GM19238 (cell line): ENCODE results near the gene HSPBP1.
"Not testable (repeated sequence)": the region's sequence is repeated elsewhere in the genome, so short reads cannot be mapped to it uniquely, and the experiment has no call there.

Experiments used
- DNase-seq: peaks from one replicate; pipeline ENCODE4 v3.0.0; 2011; ENCODE audit warnings: low spot score; ENCODE audit not compliant: insufficient read length

HSPBP1 gene

GRCh38 chr19:55239004-55239403 lies 40.9 kb downstream of the HSPBP1 start:
- DNase-seq: no peak

- no peak for DNase-seq
These were observed 41.9 kb downstream of the HSPBP1 start for GRCh38 chr19:55238030-55238429.

DNA sequence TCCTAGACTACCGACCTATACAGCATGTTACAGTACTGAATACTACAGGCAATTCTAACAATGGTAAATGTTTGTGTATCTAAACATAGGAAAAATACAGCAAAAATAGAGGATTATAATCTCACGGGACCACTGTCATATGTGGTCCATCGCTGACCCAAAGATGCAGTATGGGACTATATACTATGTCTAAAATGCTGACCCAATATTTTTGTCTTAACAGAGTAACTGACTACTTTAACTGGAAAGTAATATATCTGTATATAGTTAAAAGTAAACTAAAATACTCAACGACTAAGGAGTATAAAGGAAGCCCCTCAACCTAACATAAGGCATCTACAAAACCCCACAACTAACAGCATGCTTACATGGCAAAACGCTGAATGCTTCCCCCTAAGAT lies 46.9 kb downstream of the HSPBP1 start:
- DNase-seq: no peak

DNA sequence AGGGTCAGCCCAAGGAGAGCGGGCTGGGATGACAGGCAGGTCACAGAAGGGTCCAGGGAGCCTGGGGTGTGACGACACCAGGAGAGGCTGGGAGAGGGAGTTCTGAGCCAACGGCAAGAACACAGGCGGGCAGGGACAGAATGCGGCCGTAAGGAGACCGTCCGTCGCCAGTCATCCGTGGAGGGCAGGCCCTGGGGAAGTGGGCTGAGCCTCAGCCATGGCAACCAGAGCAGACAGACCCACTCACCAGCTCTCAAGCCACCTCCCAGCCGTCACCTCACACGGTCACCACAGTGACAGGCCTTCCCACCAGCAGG lies 47.7 kb downstream of the HSPBP1 start:
- no peak for DNase-seq

GRCh38 chr19:55231391-55232285 lies 48.3 kb downstream of the HSPBP1 start:
- DNase-seq: no peak

DNA sequence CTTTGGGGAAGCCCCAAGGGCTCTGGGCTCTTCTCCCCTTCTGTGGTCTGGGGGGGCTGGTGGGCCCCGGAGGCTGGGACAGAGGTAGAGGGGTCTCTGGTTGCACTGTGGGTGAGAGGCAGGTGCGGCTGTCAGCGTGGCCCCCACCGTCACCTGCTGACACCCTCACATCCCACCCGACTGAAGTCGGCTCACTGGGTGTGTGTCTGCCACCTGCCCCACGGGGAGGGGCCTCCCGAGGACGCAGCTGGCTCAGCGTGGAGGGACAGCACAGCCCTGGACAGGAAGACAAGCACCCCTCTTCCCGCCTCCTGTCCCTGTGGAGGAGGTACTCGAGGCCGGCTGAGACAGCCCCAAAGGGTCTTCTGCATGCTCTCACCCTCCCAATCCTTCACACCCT lies 49.1 kb downstream of the HSPBP1 start:
- DNase-seq: no peak

DNA sequence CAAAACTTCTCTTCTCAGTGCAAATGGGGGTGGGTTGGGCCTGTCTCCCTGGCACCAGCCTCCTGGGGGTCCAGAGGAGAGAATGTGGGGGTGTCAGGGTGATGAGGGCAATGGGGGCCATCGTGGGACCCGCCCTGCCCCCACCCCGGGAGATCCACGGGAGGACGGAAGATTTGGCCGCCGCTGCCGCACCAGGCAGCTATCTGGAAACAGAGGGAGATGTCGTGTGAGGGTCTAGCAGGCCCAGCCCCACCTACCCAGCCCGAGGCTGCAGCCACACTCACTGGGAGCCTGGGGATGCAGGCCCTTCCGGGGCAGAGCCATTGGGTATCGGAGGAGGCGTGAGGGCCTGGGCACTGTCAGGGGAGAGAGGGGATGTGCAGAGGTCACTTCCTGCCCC lies 49.6 kb downstream of the HSPBP1 start:
- DNase-seq: no peak

GRCh38 chr19:55229789-55230182 lies 50.1 kb downstream of the HSPBP1 start:
- no peak for DNase-seq

DNA sequence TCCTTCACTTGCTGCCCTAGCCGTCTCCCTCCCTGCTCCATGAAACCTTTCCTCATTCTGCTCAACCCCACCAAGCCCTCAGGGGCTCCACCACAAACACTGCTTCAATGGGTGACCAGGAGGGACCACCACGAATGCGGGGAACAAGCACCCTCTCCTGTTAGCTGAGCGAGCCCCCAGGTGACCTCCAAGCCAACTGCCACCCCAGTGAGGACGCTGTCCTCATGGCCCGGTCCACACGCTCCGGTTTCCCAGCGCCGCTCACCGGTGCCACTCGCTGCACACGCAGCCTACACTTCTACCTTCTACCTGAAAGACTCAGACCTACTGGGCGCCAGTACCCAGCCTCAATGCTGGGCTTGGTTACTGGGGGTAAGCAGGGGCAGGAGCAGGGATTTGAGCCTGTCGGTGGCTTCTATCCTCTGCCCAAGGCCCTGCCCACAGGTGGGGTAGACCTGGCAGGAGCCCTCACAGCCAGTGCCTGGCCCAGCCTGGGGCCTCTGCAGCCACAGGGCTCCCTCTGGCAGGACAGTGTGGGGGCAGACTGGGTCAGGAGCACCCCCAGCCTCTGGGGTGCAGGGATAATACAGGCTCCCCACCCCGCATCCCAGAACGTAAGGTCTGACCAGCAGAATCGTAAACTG lies 50.6 kb downstream of the HSPBP1 start:
- DNase-seq: no peak

DNA sequence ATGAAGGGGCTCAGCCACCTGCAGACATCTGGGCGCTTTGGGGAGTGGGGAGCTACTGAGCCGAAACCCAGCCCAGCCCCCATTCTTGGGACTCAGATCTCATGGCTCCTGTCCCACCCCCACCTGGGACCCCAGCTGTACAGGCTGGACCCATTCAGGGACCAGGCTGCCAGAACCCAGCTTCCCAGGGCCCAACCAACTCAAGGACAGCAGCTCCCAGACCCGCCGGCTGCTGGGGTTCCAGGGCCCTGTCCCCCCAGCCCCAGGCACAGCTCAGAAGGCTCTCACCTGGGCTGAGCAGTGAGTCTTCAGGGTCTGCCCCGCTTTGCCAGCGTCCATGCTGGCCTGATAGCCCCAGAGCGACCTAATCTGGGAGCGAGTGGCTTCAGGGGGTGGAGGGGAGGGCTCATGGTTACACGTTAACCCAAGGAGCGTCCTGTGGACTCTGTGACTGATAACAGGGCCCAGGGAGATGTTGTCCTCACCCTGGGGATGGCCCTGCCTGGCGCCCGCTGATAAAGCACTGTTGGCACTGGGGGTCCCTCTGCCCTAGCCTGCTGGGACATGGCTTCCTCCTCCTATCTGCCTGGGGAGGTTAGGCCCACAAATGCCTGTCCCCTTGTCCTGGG lies 51.4 kb downstream of the HSPBP1 start, which contains the start of gene TMEM86B:
Gene TMEM86B (minus strand): TSS at position 361 of the 629 bp plus-strand sequence. CDS start 22 bp downstream, at position 339.
- no peak for DNase-seq

GRCh38 chr19:55228015-55228391 lies 51.9 kb downstream of the HSPBP1 start:
- no peak for DNase-seq

DNA sequence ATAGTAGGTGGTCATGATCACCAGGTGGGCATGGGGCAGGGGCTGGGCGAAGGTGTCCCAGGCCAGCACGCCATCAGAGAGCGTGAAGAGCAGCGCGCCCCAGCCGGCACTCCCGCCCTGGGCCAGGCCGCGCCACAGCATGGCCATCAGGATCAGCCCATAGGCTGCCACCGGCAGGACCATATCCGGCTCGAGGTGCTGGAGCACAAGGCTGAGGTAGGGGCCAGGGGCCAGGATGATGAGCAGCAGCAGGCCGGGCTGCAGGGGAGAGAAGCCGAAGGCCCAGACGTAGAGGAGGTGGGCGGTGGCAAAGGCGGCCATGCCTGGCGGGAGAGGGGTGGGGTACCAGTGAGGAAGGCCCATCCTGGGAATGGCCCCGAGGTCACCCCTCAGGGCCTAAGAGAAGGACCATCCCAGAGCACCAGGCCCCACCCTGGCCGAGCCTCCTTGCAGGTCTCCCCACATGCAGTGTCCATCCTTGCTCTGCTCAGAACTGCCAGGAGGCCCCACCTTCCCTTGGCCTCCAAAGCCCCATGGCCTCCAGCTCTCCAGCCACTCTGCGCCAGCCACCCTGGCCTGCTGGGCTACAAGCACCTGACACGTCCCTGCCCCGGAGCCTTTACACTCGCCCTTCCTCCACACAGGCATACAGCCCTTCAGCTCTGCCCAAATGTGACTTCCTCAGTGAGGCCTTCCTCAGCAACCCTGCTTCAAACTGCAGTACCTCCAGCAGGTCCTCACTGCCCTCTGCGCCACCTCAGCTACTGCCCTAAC lies 52.5 kb downstream of the HSPBP1 start:
- no peak for DNase-seq

- no peak for DNase-seq
These were observed 53.1 kb downstream of the HSPBP1 start for GRCh38 chr19:55226788-55227187.

GRCh38 chr19:55226273-55226672 lies 53.6 kb downstream of the HSPBP1 start:
- DNase-seq: no peak

DNA sequence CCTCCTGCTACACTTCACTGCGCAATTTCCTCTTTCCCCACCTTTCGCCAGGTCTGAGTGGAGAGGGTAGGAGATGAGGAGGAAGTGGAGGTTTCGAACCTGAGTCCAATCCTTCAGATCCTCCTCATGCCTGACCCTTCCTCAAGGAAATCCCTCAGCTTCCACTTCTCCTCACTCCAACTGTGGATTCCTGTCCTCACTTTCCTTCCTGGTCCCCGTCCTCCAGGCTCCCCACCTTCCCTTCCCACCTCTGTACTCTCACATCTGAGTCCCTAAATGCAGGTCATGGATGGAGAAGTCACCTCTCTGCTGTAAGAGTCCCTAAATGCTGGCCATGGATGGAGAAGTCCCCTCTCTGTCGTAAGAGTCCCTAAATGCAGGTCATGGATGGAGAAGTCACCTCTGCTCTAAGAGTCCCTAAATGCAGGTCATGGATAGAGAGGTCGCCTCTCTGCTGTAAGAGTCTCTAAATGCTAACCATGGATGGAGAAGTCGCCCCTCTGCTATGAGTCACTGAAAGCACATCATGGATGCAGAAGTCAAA lies 54.4 kb downstream of the HSPBP1 start:
- DNase-seq: no peak

DNA sequence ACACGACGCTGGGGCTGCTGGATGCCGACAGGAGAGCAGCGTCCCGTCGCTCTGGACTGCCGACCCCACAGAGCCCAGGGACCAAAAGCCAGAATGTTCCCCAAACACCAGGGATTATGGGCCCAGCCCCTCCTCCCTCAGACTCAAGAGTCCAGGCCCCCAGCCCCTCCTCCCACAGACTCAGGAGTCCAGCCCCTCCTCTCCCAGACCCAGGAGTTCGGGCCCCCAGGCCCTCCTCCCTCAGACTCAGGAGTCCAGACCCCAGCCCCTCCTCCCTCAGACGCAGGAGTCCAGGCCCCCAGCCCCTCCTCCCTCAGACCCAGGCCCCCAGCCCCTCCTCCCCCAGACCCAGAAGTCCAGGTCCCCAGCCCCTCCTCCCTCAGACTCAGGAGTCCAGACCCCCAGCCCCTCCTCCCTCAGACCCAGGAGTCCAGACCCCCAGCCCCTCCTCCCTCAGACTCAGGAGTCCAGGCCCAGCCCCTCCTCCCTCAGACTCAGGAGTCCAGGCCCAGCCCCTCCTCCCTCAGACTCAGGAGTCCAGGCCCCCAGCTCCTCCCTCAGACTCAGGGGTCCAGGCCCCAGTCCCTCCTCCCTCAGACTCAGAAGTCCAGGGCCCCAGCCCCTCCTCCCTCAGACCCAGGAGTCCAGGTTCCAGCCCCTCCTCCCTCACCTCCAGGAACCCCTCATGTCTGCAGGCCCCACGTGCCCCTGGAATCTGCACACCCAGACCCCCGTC lies 55.1 kb downstream of the HSPBP1 start:
- not testable (repeated sequence) for DNase-seq

GRCh38 chr19:55224038-55224665 lies 55.8 kb downstream of the HSPBP1 start:
- no peak for DNase-seq

GRCh38 chr19:55223291-55224037 lies 56.4 kb downstream of the HSPBP1 start:
- no peak for DNase-seq

DNA sequence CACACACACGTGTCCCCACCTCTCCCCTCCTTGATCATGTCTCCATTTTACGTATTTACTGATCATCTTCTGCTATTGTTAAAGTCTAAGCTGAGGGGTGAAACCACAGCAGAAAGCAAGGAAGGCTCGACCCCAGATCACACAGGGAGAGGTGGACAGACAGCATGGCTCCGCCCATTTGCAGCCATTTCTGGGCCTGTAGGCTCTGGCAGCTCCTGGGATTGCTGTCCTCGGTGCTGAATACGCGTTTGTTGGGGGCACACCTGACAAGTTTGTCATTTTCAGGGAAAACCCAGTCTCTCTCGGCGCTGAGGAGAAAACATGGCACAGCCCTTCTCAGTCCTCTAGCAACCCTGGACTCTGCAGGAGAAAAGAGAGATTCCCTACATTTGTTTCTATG lies 59.4 kb downstream of the HSPBP1 start:
- DNase-seq: no peak
